ENCODE measurements around the gene SENP3.
"Not testable (repeated sequence)": the region's sequence is repeated elsewhere in the genome, so short reads cannot be mapped to it uniquely, and the experiment has no call there.

The SENP3 gene

DNA sequence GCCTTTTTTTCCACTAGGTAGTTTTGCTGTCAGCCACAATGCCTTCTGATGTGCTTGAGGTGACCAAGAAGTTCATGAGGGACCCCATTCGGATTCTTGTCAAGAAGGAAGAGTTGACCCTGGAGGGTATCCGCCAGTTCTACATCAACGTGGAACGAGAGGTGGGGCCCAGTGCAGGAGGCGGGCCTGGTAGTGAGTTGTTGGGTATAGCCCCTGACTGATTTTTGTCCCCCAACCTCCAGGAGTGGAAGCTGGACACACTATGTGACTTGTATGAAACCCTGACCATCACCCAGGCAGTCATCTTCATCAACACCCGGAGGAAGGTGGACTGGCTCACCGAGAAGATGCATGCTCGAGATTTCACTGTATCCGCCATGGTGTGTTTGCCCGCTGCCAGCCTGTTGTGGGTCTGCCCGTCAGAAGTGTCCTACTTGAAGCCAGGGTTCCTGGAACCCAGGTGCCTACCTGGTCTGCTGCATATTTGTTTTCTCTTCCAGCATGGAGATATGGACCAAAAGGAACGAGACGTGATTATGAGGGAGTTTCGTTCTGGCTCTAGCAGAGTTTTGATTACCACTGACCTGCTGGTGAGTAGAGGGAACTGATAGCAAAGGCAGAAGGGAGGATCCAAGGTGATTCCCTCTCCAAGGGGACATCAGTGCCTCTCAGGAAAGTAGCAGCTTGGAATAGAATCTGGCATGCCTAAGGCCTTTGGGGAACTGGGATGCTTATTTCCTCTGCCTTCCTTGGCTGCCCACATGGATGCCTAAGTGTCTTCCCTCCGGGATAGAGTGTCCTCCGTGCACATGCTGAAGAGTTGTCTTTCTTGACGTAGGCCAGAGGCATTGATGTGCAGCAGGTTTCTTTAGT, 15.8 kb downstream of the SENP3 start:
- no peak for DNase-seq

DNA sequence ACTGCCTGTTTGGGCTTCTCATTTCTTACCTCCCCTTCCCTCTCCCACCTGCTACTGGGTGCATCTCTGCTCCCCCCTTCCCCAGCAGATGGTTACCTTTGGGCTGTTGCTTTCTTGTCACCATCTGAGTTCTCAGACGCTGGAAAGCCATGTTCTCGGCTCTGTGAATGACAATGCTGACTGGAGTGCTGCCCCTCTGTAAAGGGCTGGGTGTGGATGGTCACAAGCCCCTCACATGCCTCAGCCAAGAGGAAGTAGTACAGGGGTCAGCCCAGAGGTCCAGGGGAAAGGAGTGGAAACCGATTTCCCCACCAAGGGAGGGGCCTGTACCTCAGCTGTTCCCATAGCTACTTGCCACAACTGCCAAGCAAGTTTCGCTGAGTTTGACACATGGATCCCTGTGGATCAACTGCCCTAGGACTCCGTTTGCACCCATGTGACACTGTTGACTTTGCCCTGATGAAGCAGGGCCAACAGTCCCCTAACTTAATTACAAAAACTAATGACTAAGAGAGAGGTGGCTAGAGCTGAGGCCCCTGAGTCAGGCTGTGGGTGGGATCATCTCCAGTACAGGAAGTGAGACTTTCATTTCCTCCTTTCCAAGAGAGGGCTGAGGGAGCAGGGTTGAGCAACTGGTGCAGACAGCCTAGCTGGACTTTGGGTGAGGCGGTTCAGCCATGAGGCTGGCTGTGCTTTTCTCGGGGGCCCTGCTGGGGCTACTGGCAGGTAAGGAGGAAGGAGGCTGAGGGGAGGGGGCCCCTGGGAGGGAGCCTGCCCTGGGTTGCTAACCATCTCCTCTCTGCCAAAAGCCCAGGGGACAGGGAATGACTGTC, 17.5 kb downstream of the SENP3 start, which contains the start of gene CD68:
Gene CD68, plus strand, starts transcription at position 638 of the 833 bp plus-strand sequence. Its CDS starts 40 bp downstream, at position 678.
- no peak for DNase-seq

DNA sequence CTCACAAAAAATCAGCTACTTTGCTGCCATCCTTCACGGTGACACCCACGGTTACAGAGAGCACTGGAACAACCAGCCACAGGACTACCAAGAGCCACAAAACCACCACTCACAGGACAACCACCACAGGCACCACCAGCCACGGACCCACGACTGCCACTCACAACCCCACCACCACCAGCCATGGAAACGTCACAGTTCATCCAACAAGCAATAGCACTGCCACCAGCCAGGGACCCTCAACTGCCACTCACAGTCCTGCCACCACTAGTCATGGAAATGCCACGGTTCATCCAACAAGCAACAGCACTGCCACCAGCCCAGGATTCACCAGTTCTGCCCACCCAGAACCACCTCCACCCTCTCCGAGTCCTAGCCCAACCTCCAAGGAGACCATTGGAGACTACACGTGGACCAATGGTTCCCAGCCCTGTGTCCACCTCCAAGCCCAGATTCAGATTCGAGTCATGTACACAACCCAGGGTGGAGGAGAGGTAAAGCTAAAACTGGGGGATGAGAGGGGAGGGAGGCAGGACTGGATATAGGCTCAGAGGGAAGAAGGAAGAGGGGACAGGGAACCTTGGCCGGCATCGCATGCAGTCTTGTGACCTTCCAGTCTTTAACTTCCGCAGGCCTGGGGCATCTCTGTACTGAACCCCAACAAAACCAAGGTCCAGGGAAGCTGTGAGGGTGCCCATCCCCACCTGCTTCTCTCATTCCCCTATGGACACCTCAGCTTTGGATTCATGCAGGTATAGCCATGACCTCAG, 18.3 kb downstream of the SENP3 start:
- DNase-seq, result no peak

DNA sequence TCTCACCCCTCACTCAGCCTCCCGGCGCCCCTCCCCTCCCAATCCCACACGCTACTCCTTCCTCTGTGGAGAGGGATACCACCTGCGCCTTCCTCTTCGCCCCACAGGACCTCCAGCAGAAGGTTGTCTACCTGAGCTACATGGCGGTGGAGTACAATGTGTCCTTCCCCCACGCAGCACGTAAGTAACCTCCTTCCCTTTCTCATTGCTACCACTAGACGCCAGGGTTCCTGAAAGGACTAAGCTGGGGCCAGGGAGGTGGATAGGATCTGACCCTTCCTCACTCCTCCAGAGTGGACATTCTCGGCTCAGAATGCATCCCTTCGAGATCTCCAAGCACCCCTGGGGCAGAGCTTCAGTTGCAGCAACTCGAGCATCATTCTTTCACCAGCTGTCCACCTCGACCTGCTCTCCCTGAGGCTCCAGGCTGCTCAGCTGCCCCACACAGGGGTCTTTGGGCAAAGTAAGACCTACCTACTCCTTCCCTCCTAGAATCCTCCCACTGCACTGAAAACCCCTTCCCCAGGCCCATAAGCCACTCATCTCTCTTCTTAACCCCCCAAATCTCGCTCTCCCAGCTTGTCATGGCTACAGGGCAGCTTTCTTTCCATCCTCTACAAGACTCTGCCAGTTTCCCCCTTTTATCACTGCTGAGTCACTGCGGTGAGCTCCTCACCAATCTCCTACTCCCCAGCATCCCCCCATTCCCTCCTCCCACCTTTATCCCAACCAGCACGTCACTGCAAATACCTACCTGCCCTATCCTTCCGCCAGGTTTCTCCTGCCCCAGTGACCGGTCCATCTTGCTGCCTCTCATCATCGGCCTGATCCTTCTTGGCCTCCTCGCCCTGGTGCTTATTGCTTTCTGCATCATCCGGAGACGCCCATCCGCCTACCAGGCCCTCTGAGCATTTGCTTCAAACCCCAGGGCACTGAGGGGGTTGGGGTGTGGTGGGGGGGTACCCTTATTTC, 19.2 kb downstream of the SENP3 start:
- no peak for DNase-seq

DNA sequence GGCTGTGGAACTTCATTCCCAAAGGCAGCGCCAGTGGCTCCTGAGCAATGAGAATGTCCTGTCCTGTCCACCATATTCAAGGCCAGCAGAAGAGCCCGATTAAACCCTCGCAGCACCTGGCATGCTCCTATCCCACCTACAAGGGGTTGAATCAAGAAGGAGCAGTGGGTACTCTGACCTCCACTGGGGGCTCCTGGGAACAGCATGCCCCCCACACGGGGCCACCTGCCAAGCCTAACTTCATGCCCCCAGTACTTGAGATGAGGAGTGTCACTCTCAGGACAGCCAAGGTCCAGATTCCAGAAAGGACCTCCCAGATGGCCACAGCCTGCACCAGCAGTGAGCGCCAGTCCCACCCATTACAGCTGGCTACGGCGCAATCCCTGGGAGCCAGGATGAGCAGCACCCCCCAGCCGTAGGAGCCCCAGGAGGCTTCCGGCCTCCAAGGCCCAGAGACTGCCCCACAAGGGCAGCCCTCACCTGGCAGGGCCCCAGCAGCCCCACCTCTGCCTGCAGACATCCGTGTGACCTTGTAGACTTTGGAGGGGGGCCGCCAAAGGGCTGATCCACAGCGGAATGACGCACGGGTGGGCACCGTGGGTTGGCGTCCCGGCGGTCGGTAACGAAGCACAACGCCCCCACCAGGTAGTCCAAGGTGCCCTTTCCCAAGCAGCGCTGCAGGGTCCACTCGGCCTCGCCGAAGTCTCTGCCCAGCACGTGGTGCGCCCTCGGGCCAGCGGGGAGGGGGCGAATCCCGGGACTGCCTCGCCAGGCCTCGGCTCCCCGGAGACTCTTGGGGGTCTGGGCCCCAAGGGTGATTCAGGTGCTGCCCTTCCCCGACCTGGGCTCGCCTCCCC, 20.9 kb downstream of the SENP3 start:
- DNase-seq, result no peak

DNA sequence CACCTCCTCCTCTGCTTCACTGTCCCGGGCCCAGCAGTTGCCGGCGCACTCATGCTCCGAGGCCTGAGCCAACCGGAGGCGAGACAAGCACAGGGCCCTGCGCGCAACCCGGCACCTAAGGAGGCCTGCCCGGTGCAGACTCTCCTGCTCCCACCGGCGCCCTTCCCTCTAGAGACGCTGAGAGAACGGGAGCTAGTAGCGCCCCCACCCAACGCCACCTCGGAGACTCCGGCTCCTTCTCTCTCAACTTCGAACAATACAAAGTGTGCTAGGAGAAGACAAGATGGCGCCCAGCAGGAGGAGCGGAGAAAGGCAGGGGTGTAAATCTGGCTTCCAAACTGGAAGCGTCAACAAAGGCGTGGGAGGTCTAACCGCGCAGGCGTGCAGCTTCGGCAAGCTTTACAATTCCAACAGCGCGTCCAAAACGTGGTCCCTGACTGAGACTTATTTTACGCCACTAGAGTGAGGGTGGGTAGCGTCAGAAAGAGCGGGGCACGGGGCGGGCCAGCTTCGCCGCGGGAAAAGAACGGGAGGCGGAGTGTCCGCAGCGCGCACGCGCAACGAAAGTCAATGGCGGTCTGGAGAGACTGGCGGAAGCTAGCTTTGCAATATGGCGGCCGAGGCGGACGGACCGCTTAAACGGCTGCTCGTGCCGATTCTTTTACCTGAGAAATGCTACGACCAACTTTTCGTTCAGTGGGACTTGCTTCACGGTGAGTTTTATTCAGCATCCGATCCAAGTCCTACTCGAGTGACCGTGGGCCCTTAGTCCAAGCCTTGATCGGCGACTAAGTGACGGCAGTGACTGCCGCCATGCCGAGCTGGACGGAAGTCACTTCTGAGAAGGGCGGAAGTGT, 21.8 kb downstream of the SENP3 start, which contains the start of gene MPDU1:
Gene MPDU1, plus strand, starts transcription at position 600 of the 857 bp plus-strand sequence. Its CDS starts 11 bp downstream, at position 611.
- peak; percentile 90 to 94 for DNase-seq

DNA sequence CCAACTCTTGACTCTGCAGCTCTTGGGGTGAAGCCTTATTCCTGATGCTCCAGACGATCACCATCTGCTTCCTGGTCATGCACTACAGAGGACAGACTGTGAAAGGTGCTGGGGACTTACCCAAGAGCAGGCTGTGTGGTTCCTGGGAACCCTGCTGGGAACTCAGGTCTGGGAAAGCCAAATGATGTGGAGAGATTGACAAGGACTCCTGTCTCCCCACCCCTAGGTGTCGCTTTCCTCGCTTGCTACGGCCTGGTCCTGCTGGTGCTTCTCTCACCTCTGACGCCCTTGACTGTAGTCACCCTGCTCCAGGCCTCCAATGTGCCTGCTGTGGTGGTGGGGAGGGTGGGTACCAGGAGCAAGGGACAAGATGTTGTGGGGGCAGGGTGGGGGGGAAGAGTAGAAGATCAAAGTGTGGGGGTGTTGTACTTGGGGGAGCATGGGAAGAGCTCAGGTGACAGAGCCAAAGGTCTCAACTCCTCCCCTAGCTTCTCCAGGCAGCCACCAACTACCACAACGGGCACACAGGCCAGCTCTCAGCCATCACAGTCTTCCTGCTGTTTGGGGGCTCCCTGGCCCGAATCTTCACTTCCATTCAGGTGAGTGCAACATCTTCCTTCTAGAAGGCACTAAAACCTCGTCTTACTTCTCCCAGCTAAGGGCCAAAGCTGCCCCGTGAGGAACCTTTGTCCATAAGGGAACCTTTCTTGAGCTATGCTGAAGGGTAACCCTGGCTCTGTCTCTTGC, 25.1 kb downstream of the SENP3 start:
- peak in 1 of 2 experiments; percentile 48 for DNase-seq

DNA sequence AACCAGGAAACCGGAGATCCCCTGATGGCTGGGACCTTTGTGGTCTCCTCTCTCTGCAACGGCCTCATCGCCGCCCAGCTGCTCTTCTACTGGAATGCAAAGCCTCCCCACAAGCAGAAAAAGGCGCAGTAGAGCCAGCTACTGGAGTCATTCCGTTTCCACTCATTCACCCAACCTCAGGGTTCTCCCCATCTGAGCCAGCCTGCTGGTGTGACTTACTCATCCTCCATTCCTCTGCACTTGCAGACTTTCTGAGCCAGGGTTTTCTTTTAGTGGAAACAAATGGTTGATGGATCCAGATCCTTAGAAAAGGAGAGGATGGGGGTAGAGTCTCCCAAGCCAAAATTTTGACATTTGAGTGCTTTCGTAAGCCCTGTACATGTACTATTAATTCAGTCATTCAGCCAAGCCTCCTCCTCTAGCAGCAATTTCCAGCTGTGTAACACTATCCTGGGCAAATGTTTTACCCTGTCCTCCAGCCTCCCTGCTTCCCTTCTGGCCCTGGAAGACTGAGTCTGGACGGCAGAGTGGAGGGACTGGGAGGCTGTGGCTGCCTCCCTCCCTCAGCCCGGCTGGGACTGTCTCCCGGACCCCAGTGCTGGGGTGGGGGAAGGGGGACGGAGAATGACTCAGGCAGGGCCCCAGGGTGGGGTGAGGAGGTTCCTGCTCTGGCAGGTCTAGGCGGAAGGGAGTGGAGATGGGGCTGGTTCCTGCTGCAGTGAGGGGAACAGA, 25.9 kb downstream of the SENP3 start:
- DNase-seq, result no peak

DNA sequence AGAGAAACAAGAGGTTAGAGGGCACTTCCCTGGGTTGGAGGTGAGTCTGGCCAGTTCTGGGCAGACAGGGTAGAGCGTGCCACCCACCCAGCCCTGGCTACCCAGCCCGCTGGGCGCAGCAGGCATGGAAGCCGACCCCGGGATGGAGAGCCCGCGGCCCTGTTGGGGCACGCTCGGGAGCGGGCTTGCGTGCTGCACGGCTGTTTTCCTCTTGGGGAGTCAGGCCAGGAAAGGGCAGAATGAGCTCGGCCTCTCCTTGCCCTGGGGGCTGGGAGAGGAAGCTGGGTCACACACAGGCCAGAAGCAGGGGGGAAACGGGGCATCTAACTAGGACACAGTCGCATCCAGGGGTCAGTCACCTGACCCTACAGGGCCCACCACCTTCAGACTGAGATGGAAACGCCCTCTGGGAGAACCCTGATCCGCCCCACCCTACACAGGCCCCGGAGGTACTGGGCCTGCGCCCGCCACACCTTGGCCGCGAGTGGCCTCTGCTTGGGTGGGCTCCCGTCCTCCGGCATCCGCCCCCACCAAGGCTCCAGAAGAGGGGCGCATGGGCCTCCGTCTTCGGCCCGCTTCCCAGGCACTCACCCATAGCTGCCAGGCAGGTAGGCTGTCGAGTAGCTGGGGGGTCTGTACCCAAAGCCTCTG, 27.0 kb downstream of the SENP3 start:
- no peak for DNase-seq

DNA sequence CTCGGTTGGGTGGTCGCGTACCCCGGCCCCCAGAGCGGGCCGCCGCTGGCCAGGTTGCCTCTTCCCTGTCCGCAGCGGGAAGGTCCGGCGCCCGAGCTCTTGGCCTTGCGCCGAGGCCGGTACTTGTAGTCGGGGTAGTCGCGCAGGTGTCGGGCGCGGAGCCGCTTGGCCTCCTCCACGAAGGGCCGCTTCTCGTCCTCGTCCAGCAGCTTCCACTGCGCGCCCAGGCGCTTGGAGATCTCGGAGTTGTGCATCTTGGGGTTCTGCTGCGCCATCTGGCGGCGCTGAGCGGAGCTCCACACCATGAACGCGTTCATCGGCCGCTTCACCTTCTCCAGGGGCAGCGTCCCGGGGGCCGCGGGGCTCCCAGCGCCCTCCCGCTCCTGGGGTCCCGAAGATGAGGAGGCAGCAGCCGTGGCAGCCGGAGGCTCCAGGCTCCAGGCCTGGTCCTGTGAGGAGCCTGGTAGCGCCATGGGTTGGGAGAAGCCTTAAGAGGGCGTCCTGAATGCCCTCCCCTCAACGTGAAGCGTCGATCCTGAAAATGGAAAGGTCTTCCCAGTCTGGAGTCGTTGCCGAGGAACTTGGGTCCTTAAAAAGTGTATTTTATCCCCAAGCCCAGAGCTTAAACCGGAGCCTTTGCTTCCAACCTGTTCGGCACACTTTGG, 27.6 kb downstream of the SENP3 start:
- no peak for DNase-seq

DNA sequence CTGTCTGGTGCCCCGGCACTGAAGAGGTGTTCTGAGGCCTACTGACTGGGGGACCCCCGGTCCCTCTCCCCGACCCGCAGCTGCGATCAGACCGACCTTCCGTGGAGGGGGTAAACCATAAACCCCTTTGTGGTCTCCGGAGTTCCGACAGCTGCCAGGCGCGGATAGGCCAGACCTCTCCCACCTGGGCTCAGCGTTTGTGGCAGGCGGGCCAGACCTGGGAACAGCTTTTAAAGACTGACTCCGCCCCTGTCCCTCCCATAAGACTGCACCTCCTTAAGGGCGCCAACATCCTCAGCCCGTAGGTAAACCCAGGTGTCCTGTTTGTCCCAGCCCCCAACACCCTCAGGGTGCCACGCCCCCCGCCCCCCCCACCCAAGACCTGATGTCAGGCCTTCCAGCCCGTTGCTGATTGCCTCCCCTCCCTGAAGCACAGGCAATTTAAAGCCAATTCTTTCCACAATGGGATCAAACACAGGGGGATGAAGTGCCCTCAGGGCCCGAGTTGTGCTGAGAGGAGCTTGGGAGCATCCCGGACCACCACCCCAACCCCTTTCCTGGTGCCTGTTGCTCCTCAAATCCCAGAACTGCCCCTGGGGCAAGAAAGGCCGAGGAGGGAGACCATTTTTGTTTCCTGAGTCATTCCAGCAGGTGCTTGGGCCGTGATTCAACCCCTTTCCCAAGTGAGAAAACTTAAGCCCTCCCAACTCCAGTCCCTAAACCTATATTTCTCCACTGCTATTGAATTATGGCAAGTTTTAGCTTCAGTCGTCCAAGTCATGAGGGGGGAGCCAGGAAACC, 28.4 kb downstream of the SENP3 start, which contains the start of gene SOX15:
Gene SOX15, minus strand, starts transcription at position 204 of the 801 bp plus-strand sequence. CDS start 418 bp downstream, outside the sequence.
- no peak for DNase-seq

DNA sequence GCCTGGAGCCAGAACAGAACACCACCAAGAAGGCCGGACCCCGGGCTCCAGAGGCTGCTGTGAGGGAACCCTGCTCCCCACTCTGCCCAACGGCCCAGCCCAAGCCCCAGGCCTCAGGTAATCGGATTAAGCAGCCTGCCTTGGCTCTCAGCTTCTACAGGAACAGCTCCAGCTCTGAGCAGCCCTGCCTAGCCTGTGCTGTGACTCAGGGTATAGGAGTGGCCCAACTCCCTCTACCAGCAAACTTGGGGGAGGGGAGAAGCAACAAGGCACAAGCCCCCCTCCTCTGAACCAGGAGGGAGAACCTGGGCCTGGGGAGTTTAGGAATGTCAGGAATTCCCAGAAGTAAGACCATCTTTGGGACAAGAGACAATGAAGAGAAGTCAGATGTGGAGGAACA, 29.0 kb downstream of the SENP3 start:
- no peak for DNase-seq

DNA sequence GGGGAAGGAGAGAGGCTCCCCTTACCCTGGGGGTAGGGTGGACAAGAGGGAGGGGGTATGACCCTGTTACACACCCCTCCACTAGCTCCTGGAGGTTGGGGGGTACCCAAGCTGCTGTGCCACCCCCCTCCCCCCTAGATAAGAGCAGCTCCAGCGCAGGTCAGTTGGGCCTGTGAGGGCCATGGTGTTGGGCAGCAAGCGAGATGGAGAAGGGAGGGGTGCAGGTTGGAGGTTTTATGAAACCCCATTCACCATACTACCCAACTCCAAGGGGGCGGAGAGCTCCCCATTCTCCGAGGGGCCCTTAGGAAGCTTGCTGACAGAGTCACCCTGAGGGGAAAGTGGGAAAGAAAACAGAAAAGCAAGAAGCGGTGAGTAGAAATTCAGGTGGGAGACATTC, 29.9 kb downstream of the SENP3 start:
- no peak for DNase-seq

DNA sequence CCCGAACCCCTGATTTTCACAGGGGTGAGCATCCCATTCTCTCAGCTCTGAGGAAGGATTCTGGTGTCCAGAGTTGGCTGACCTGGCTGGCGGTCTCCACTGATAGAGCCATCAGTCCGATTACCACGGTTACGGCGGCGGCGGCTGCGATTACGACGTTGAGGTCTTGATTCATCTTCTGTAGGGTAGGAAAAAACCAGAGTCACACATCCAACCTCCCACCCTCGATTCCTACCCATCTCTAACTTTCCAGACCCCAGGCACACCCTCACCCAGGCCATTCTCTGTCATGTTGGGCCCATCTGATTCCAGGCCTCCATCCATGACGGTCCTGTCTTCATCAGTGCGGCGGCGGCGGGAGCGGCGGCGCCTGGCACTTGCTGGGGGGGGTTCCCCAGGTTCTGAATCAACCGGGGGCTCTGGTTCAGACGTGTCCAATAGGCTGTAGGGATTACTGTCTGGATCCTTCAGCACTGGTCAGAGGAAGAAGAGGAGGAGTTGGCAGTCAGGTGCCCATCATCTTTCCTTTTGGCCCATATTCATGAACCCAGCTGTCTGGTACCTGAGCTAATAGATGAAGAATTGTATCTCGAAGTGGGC, 30.8 kb downstream of the SENP3 start:
- no peak for DNase-seq

DNA sequence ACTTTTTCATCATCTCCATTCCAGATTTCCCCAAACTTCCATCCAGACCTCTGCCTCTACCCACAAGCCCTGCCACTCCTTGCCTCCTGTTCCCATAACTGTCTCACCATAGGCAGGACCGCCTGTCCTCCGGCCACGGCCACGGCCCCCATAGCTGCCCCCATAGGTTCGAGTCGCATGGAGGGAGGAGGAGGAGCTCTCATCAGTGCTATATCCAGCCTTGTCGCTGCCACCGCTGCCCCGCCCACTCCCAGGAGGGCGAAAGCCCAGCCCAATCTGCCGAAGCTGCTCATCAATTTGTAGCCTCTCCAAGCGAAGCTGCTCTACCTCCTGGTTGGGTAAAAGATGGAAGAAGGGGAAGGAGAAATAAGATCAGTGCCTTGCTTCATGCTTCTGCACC, 31.6 kb downstream of the SENP3 start:
- DNase-seq, result no peak

DNA sequence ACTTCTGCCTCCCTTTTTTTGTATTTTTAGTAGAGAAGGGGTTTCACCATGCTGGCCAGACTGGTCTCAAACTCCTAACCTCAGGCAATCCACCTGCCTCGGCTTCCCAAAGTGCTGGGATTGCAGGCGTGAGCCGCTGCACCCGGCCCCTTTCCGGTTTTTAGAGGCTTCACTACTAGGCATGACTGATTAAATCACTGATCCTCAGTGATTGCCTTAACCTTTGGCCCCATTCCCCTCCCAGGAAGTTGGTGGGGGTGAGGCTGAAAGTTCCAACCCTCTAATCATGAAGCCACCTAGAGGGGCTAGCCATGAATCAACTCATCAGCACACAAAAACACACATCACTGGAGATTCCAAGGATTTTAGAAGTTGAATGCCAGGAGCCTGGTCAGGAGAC, 35.8 kb downstream of the SENP3 start:
- DNase-seq, result not testable (repeated sequence)
